ENCODE measurements around the gene LMAN1L. TPM values are rescaled to one million over a fixed set of nuclear protein-coding genes. Genes with fewer than 3 reads are reported as not detected.
A peak's percentile ranks its signal among the peaks of the same experiment; 100 is the strongest.

Gene LMAN1L
- total RNA-seq, 2 experiments from 2014 or later: 0.56 to 0.93 TPM

DNA sequence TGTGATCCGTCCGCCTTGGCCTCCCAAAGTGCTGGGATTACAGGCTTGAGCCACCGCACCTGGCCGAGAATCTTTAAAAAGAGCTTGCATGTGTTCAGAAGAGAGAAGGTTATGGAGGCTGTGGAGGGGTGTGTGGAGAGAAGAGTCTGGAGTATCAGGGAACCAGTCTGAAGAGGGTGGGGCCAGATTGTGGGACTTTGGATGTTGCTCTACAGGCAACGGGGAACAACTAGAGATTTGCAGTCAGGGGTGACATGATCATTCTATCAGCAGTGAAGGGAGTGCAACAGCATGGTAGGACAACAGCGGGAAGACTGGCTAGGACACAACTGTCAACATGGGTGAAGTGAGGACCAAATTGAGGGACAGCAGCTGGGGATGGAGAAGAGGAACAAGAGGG, 51.7 kb downstream of the LMAN1L start:
- Histone ChIP-seq H3K36me3 (ENCODE audit: insufficient read depth, low read length) (peaks cover 18% of the 10 kb centered on the region), H3K4me1 (ENCODE audit: insufficient read depth, low read length) (peaks cover 74% of the 10 kb centered on the region), H3K9me3 (ENCODE audit: control insufficient read depth in 1 of 2, insufficient read depth in 1 of 2, low read length in 2 of 2) (no peaks in the 10 kb centered on the region), H3K4me3 (ENCODE audit: low read length) (no peak overlapping the region), H3K27ac (ENCODE audit: low read depth in 1 of 2, low read length in 2 of 2) (peak overlapping the region in 1 of 2 donors; percentile 25), H3K27me3 (ENCODE audit: control insufficient read depth in 1 of 2, insufficient read depth in 2 of 2, low read length in 2 of 2) (no peaks in the 10 kb centered on the region)
- H3K27me3 Mint-ChIP-seq: no peaks in the 10 kb centered on the region
- intact Hi-C loops (cut with DNase I, micrococcal nuclease): no loop called here
- H3K27ac Mint-ChIP-seq: peak overlapping the region; percentile 62
- H3K4me1 Mint-ChIP-seq (ENCODE audit: low read depth): peaks cover 54% of the 10 kb centered on the region
- DNase-seq (no peak), ATAC-seq (ENCODE audit: poor library complexity) (no peak)
- ChIA-PET CTCF (interaction anchor here (0.6 to 1.1 kb wide), 2 partner anchors 37 to 42 kb away, joined by 3 read pairs; partner anchors contain the start of gene FAM219B), POLR2A (interaction anchor here (1.0 kb wide), 1 partner anchor 85 kb away, joined by 3 read pairs; no protein-coding TSS in a partner anchor)
- no peaks in the 10 kb centered on the region for H3K9me3 Mint-ChIP-seq
- TF ChIP-seq CTCF (IDR thresholded peaks at IDR 0.05): no peak
- H3K36me3 Mint-ChIP-seq (ENCODE audit: low read depth): peaks cover 41% of the 10 kb centered on the region
- H3K4me3 Mint-ChIP-seq: peak overlapping the region; percentile 1

- Mint-ChIP-seq H3K27me3 (no peaks in the 10 kb centered on the region), H3K36me3 (ENCODE audit: low read depth) (peaks cover 45% of the 10 kb centered on the region), H3K9me3 (no peaks in the 10 kb centered on the region), H3K4me3 (peak overlapping the region; percentile 48), H3K27ac (peak overlapping the region; percentile 79), H3K4me1 (ENCODE audit: low read depth) (peaks cover 63% of the 10 kb centered on the region)
- H3K27me3 ChIP-seq (ENCODE audit: control insufficient read depth in 1 of 2, insufficient read depth in 2 of 2, low read length in 2 of 2): no peaks in the 10 kb centered on the region
- H3K4me3 ChIP-seq (ENCODE audit: low read length): no peak overlapping the region
- no peak for TF ChIP-seq CTCF (IDR thresholded peaks at IDR 0.05)
- CTCF ChIA-PET: interaction anchor here (0.7 kb wide), 1 partner anchor 41 kb away, joined by 3 read pairs; the partner anchor contains the start of gene FAM219B
- H3K4me1 ChIP-seq (ENCODE audit: insufficient read depth, low read length): peaks cover 75% of the 10 kb centered on the region
- no peak overlapping the region for H3K27ac ChIP-seq (ENCODE audit: low read depth in 1 of 2, low read length in 2 of 2)
- H3K9me3 ChIP-seq (ENCODE audit: control insufficient read depth in 1 of 2, insufficient read depth in 1 of 2, low read length in 2 of 2): no peaks in the 10 kb centered on the region
- DNase-seq (no peak), ATAC-seq (ENCODE audit: poor library complexity) (no peak)
- intact Hi-C loops (cut with DNase I, micrococcal nuclease): no loop called here
- POLR2A ChIA-PET: no interaction called here
- H3K36me3 ChIP-seq (ENCODE audit: insufficient read depth, low read length): peaks cover 18% of the 10 kb centered on the region
Observed at GRCh38 chr15:74865316-74865715, 52.7 kb downstream of the LMAN1L start.

DNA sequence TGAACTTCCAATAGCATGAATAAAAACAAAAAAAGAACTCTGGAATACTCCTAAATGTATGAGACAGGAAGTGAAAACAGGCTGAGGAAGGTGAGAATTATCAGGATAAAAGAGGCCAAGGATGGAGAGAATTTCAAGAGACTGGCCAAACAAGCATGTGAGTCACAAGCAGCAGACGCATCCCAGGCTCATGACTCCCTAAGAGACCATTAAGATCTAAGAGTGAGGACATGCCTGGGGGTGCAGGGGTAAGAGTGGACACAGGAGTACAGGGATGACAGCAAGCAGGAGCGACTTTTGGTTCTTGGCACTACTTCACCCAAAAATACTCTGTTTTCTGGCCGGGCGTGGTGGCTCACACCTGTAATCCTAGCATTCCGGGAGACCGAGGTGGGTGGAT, 53.5 kb downstream of the LMAN1L start:
- Mint-ChIP-seq H3K4me1 (ENCODE audit: low read depth) (peaks cover 71% of the 10 kb centered on the region), H3K36me3 (ENCODE audit: low read depth) (peaks cover 45% of the 10 kb centered on the region), H3K9me3 (no peaks in the 10 kb centered on the region), H3K27me3 (no peaks in the 10 kb centered on the region), H3K27ac (peak overlapping the region; percentile 79), H3K4me3 (no peak overlapping the region)
- Histone ChIP-seq H3K27me3 (ENCODE audit: control insufficient read depth in 1 of 2, insufficient read depth in 2 of 2, low read length in 2 of 2) (no peaks in the 10 kb centered on the region), H3K27ac (ENCODE audit: low read depth in 1 of 2, low read length in 2 of 2) (no peak overlapping the region), H3K4me3 (ENCODE audit: low read length) (no peak overlapping the region), H3K4me1 (ENCODE audit: insufficient read depth, low read length) (peaks cover 77% of the 10 kb centered on the region), H3K36me3 (ENCODE audit: insufficient read depth, low read length) (peaks cover 18% of the 10 kb centered on the region), H3K9me3 (ENCODE audit: control insufficient read depth in 1 of 2, insufficient read depth in 1 of 2, low read length in 2 of 2) (no peaks in the 10 kb centered on the region)
- no peak for TF ChIP-seq CTCF (IDR thresholded peaks at IDR 0.05)
- intact Hi-C loops (cut with DNase I, micrococcal nuclease): no loop called here
- no peak for DNase-seq
- ChIA-PET CTCF (no interaction called here), POLR2A (no interaction called here)
- ATAC-seq (ENCODE audit: poor library complexity): no peak

Data from CD4-positive, alpha-beta T cell (primary cell).